ENCODE data around the gene MAP1B.

GRCh38 chr5:72246954-72247442, 139.7 kb downstream of the MAP1B start:
- TF ChIP-seq CTCF (IDR thresholded peaks at IDR 0.05) (no peak), KDM5A (IDR thresholded peaks at IDR 0.05) (no peak), POLR2A (IDR thresholded peaks at IDR 0.05; ENCODE audit: low read length) (no peak), REST (IDR thresholded peaks at IDR 0.05) (no peak), CEBPB (IDR thresholded peaks at IDR 0.05) (no peak), EP300 (IDR thresholded peaks at IDR 0.05) (no peak)
